ENCODE results near the gene DAPK1.
A peak's percentile ranks its signal among the peaks of the same experiment; 100 is the strongest.
"Not testable (repeated sequence)": the region's sequence is repeated elsewhere in the genome, so short reads cannot be mapped to it uniquely, and the experiment has no call there.

The DAPK1 gene

DNA sequence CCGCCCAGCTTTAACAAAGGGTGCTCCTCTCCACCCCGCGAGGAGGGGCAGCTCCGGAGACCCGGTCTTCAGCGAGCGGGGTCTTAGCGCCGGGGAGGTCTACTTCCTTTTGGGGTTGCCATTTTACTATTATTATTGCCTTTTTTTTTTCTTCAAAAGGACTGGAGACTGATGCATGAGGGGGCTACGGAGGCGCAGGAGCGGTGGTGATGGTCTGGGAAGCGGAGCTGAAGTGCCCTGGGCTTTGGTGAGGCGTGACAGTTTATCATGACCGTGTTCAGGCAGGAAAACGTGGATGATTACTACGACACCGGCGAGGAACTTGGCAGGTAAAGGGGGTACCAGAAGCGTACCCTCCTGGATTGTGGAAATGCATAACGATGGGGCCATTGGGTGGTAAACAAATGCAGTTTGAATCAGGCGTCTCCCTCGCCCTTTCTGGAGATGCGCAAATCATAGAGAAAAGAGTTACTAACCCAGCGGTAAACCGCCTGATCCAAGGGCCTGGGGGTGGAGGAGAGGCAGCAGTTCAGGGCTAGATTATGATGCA is 1.2 kb downstream of the DAPK1 start:
- DNase-seq = no peak

DNA sequence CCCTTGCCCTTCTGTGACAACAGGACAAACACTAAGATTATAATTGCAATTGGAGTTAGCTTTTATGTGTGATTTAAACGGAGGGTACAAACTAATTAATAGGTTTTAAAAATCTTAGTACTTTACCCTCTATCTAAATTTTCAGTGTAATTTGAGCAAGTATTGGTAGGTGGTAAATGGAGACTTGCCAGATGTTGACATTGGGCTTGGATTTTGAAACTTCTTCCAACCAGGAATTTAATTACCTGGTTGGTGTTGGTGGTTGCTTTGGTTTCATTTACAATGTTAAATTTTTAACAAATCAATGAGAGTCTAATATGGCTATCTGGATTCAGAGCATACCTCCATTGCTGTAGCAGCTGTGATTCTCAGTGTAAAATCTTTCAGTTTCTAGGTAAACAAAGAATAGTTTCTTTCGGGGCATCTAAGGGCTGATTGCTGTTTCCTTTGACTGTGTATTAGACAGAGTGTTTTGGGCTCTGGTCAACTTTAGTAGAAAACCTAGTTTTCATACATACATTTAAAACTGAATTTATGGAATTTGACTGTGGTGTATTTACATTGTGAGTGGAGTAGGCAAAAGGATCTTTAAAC is 1.9 kb downstream of the DAPK1 start:
- DNase-seq = no peak

DNA sequence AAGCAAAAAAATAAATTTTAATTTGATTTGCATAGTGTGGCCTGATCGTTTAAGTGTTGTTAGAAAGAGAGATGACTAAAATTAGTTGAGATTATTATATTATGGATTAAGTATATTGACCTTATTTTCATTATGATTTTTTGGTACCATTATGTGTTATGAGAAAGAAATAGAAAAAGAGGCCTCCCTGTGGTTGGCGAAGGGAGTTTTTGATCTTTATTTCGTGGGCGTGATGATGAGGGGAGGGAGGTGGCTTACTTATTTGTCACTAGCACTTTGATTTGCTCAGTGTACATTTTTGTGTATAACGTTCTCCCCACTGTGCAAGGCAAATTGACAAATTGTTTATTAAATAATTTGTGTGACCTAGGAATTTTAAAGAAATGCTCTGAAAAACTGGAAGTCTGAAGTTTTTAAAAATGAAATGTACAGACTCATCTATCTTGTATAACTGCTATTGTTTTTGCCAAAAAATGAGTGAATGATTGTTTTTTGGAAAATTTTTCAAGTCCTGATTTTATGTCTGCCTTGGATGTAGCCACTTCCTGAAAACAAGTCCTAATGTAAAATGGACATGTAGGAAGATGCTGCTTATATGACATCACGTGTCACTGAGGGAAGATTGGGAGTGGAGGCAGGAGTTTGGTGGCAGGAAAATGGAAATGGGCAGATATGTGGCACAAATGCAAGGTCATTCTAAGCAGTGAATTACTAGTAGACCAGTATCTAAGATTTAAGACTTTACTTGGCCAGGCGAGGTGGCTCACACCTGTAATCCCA is 3.0 kb downstream of the DAPK1 start:
- DNase-seq = no peak

DNA sequence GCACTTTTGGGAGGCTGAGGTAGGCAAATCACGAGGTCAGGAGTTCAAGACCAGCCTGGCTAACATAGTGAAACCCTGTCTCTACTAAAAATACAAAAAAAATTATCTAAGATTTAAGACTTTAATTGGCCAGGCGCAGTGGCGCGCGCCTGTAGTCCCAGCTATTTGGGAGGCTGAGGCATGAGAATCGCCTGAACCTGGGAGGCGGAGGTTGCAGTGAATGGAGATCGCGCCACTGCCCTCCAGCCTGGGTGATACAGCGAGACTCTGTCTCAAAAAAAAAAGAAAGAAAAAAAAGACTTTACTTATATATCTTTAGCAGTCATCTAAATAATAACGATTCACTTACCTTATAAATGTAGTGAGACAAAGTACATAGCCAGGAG is 3.6 kb downstream of the DAPK1 start:
- DNase-seq = not testable (repeated sequence)

DNA sequence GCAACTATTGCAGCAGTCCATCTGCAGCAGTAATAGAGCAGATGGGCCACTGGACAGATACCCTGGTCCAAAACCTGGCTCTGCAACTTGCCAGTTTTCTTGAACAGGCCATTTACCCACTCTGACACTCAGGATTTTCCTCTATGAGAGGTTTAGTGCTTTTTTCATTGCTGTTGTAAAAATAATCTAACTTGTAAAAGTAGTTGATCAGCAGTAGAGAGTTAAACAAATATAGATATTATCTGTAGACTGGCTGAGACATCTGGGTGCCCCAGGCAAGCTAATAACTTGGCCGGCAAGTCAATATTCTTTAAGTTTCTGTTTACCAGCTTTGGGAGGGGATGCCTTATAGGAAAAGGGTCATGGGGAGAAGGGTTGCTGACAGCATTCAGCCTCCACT is 4.1 kb downstream of the DAPK1 start:
- DNase-seq = no peak

DNA sequence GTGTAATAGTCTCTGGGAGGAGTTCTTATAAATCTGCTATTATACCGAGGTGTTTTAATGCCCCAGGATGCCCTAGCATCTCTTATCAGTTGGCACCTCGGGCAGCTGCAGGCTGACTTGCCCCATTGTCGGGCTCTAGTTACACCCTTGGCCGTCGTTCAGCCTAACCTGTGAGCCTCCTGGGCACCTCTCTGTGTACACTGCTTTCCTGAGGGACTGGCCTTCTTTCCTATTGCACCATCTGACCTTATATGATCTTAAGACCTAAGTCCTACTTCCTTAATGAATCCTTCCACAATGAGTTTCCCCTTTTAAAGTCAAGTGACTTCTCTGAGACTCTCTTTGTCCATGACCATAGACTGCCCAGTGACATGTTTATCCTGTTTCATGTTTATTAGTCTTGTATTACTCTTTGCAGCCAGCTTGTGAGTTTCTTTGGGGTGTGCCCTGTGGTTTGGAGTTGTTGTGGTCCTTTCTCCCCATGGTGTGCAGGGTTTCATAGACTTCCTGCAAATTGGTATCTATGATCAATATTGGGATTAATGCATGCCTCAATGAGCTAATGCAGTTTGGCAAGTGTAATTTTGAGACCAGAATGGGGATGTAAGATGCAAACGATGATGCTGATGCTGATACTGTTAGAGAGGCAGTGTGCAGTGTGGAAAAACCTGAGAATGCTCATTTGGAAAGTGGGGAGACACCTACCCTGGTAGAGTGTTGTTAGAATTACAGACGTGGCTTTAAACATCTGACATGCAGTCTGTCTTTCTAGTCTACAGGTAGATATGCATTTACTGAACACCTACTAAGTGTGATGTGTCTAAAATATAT is 4.9 kb downstream of the DAPK1 start:
- no peak for DNase-seq

DNA sequence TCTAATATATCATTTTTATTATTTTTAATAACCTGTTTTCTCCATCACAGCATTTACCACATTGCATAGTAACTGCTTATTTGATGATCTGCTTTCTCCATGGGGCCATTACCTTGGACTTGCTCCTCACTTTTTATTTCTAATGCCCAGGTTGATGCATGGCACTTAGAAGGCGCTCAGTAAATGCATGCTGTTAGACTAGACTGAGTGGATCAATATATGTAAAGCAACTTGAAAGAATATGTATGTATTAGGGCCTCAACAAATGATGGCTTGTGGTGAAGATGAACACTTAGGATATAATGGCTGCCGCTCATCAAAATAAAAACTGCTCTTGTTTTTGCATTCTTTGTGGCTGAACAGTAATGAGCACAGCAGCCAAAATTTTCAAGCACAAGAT is 5.8 kb downstream of the DAPK1 start:
- DNase-seq = no peak

DNA sequence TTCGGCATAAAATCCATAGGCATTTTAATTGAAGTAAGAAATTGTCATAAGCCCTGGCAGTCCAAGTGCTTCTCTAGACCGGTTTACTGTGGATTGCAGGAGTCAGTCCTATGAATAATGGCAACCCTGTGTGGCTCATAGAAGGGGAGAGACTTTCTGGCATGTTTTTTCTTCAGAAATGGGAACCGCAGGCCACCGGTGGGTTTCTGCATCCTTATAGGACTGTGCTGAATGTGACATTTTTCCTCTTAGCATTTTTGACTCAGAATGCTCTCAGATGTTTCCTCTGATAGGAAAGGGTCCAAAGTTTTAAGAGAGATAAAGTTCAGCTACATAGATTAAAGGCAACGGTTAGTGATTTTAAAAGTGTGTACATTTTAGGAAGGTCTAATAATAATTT is 6.3 kb downstream of the DAPK1 start:
- no peak for DNase-seq

DNA sequence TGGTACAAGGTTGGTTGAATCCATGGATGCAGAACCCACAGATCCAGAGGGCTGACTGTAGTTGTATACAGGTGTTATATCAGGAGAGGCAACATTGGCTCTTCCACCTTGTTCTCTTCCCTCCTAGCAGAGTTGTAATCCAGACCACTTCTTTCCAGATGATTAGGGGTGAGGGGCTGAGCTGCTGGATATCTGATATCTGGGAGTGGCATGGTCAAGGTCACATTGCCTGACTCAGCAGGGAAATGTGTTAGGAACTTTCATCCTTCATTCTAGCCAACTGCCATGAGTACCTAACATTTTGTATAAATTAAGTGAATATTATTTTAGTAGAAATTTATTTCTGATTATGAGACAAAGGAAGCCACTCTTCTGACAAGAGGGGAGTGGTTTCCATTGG is 7.3 kb downstream of the DAPK1 start:
- no peak for DNase-seq

DNA sequence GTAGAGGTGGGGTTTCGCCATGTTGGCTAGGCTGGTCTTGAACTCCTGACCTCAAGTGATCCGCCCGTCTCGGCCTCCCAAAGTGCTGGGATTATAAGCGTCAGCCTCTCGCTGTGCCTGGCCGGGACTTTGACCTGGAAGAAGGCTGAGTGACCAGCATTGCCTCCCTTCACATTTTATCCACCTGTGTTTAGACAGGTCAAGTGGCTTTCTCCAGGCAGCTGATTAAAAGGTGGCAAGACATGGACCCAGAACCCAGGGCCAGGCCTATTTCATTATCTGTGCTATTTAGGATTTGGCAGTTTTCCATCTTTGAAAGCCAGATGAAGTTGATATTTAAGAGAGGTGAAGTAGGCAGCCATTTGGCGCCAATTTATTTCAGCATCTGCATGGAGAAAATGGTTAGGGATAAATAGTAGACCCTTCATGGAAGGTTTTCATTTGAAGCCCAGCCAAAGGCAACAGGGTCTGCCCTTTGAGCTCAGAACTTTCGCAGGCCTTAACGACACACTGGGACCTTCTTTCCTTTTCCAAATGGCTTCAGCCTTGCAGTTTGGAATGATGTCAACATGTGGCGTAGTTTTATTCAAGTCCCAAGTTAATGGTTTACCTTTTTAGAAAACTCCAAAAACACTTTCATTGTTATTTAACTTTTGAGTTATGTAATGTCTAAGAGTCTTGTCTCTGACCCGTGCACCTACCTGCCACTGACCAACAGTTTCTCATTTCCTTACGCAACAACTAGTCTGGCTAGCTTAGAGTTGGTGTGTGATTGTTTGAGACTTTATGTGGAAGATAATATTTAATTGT is 8.4 kb downstream of the DAPK1 start:
- no peak for DNase-seq

DNA sequence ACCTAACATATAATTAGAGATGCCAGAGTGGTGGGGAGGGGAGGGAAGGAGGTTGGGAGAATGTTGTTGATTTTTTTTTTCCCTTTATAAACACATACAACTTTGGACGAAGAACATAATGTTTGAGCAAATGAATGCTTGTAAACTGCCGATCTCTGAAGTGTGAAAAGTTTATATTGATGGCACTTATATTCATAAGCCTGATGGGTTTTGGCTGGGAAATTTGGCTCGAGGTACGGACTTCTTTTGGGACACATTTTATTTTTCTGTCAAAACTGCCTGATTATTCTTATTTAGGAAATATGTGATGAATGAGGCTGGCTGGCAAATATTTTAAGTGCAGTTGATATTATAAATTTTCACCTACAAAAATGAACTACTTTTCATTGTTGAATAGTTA is 9.9 kb downstream of the DAPK1 start:
- no peak for DNase-seq

DNA sequence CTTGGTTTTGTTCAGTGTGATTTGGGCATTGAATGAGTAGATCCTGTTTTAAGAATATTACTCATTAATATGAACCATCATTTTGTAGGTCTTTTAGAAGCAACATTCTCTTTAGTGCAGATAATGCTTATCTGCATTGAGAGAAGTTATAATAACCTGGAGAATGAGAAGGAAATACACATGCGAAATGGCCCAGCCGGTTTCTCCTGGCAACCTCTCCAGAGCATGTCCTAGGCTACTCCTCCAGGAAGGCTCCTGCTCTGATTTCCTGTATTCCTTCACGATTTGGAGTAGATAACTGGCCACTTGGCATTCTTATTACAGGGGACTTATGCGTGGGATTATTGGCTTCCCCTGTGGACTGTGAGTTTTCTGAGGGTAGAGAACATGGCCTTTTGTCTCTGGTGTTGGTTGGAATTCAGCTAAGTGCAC is 12.6 kb downstream of the DAPK1 start:
- no peak for DNase-seq

DNA sequence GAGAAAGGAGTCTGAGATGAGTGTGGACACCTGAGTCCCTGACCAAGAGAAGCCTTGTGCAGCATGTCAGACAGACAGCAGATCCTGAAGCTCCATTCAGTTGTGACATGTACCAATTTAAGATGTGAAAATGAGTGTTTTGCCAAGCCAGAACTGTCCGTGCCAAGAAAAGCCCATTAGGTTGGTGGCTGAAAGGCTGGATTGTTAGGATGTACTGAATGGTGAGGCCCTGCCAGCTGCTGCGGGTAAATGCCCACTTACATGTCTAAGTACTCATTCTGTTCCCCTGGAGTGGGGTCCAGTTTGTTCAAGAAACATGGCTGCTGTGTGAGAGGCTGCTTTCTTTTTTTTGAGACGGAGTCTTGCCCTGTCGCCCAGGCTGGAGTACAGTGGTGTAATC is 14.6 kb downstream of the DAPK1 start:
- DNase-seq = peak; percentile 61

DNA sequence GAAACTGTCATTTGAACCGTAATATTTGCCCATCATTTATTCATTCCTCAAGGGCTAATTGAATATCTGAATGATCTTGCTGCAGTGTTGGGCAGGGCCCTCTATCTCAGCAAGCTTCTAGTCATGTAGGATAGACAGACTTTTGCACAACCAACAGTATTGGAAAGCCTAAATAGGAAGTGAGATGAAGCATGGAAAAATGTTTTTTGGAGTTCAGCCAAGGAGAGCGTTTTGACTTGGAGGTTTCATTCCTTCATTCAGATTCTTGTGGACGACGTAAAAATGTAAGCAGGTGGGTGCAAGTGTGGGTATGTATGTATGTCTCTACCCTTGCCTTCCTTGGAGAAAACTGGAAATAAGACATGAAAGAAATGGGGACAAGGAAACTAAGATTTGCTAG is 15.5 kb downstream of the DAPK1 start:
- no peak for DNase-seq

DNA sequence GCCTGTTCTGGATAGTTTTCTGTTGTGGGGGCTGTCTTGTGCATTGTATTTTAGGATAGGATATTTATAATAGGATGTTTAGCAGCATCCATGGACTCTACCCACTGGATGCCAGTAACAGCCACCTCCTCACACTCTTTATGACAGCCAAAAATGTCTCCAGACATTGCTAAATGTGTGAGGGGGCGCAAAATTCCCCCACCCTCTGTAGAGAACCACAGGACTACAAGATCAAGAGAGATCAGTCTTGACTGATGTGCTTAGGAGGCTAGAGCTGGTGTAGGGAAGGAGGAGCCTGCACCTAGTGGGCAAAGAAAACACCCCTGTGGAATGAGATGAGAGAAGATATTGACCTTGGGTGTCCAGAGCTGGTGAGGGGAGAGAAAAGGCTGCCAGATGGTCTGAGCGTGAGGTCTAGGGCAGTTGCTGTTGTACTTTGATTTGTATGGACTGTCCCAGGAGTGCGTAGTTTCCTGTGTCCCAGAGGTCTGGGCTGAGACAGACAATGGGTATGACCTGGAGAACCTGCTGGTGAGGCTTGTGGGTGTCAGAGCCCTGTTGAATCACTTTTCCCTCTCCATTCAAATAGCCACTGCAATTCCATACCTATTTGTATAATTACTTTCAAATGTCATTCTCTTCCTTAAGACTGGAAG is 16.3 kb downstream of the DAPK1 start:
- no peak for DNase-seq

DNA sequence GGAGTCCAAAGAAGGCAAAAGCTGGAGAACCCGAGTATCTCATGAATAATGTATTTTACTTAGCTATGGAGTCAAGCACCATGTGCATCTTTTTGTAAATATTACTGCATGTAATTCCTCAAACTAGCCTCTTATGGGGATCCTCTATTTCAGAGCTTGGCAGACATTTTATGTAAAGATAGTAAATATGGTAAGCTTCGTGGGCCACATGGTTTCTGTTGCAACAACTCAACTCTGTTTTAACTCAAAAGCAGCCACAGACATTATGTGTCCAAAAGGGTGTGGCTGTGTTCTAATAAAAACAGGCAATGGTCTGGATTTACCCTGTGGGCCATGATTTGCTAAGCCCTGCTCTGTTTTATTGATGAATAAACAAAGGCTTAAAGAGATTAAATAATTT is 17.3 kb downstream of the DAPK1 start:
- no peak for DNase-seq

DNA sequence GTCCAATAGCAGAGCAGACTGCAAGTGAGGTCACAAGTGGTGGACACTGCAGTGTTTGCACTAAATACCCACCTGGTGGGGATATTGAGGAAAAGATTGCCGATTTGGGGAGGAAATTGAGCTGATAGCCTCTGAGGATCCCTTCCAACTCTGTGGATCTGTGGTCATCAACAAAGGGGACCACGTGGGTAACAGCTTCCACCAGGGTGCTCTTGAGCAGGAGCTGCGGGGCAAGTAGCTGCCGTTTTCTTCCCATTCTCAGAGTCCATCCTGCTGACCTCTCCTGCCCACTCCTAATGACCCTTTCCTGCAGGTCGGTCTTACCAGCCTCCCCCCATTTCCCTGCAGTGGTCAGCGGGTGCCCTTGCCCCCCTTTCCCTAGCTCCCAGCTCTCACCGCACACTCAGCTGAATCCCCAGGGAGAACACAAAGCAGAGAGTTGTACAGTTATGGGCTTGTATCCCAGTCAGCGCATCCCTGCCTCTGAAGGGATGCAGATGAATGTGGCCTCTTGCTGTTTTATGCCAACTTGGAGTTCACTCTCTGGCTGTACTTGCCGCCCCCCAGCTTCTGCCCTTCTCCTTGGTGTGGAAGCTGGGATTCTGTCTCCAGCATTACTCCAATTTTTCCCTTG is 18.0 kb downstream of the DAPK1 start:
- DNase-seq = no peak

DNA sequence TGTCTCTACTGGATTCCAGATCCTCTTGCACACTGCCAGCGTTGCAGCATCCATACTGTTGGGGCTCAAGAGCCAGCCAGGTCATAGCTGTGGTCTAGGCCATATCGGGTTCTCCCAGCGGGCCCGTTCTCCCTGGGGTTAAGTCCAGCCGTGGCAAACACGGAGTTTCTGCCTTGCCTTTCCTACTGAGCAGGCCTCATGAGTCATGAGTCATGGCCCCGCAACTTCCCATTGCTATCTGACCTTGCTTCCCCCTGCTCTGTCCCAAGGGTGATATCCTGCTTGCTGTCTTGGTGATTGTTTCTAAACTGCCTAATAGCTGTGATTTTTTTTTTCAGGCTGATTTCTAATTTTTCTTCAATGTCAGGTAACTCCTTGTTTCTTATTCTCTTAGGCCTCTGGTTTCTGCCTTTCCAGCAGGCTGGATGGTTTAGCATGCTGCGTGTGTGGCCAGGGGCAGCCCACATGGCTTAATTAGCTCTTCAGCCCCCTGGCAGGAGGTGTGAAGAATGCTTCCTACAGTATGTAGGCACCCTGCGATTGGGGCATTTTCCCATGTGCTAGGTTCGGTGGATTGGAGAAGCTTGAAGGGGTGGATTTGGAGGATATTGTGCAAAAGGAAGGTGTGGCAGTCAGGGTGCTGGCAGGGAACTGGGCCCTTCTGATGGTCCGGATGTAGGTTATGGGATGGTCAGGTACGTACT is 18.7 kb downstream of the DAPK1 start:
- no peak for DNase-seq

DNA sequence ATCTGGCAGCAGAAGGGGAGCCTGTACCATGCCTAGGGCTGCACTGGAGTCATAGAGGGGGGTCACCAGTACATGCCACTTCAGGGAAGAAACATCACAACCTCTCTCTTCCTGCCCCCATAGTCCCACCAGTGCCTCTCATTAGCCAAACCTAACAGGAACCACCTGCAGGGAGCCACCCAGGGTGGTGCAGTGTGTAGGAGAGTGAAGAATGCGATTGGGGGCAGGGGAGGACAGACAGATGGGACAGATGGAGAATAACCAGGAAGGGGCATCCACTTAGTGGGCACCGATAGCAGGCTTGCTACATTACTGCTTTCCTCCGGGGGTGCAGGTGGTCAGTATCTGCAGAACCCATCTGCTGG is 19.2 kb downstream of the DAPK1 start:
- no peak for DNase-seq

DNA sequence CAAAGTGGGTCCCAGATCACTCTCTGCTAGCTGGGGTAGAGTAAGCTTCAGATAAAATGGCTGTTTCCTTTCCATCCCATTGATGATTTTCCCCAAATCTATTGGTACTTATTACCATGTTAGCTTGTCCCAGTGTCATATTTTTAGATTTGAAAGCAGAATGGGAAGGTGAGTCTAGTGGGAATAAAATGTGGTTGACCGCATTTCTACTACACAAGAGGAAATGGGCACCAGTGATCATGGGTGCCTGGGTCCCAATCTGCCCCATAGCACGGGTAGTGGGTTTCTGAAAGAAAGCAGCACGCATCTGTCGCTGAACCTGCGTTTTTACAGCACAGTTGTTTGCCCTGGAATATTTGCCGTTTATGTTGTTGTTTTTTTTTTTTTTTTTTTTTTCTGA is 20.1 kb downstream of the DAPK1 start:
- DNase-seq = no peak

DNA sequence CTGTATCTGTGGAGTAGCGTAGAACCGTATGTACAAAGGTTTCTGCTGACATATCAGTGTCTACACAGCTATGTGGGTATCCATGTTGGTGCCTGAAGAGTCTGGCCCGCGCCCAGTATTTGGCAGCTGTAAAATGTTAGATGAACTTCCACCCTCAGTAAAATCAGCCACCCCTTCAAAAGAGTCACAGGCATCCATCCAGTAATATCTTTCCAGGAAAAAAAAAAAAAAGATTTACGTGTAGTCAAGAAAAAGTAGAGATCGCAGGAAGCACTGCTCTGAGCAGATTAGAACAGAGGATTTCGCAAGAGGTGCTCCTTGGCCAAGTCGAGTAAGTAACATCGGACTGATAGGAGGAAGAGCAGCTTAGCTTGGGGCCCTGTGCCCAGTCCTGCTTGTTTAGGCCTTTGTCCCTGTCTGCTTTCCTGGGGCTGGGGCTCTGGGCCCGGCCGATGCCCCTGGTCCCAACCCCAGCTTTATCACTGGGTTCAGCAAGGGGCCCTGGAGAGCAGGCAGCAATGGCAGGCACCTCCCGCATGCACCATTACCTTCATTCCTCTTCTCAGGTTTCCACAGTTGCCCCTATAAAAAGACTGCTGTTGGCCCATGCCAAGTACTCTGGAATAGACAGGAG is 21.2 kb downstream of the DAPK1 start:
- no peak for DNase-seq
